ENCODE results near the gene CD47. TPM values are rescaled to one million over a fixed set of nuclear protein-coding genes. Genes with fewer than 3 reads are reported as not detected.

CD47 gene
- total RNA-seq, 1 experiment from 2014 or later: 16.3 TPM

- Mint-ChIP-seq H3K27me3 (ENCODE audit: low read depth) (peaks cover 3% of the 10 kb centered on the region; the same call in 1 of the 2 replicates), H3K27ac (no peak overlapping the region), H3K36me3 (no peaks in the 10 kb centered on the region), H3K4me3 (no peak overlapping the region), H3K4me1 (peaks cover 47% of the 10 kb centered on the region), H3K9me3 (peaks cover 6% of the 10 kb centered on the region)
- ChIA-PET CTCF (interaction anchor here (0.6 to 0.7 kb wide), 2 partner anchors 26 to 781 kb away, joined by 3 to 6 read pairs; no protein-coding TSS in a partner anchor), POLR2A (no interaction called here)
- ATAC-seq: no peak
- TF ChIP-seq AR (CRISPR knock-in tag; IDR thresholded peaks at IDR 0.05) (no peak), CREM (CRISPR knock-in tag; IDR thresholded peaks at IDR 0.05) (no peak), ZNF416 (CRISPR knock-in tag; IDR thresholded peaks at IDR 0.05) (no peak), NFATC4 (CRISPR knock-in tag; IDR thresholded peaks at IDR 0.05) (no peak), AFF4 (CRISPR knock-in tag; IDR thresholded peaks at IDR 0.05; ENCODE audit: borderline replicate concordance) (no peak), PREB (CRISPR knock-in tag; IDR thresholded peaks at IDR 0.05; ENCODE audit: borderline replicate concordance) (no peak), ZNF281 (CRISPR knock-in tag; IDR thresholded peaks at IDR 0.05) (no peak), ATF6 (CRISPR knock-in tag; IDR thresholded peaks at IDR 0.05) (no peak), ZNF425 (CRISPR knock-in tag; conservative IDR thresholded peaks at IDR 0.05) (no peak), MLX (CRISPR knock-in tag; IDR thresholded peaks at IDR 0.05) (no peak), EMX1 (CRISPR knock-in tag; IDR thresholded peaks at IDR 0.05) (no peak), NFE2L1 (CRISPR knock-in tag; IDR thresholded peaks at IDR 0.05) (no peak)
- no peak for DNase-seq (ENCODE audit: low spot score)
Measured at GRCh38 chr3:108017587-108017986, 73.2 kb downstream of the CD47 start.
